NCI-H526 (cell line): ENCODE results near the gene RAB25.
"Not testable (repeated sequence)": the region's sequence is repeated elsewhere in the genome, so short reads cannot be mapped to it uniquely, and the experiment has no call there.

Experiments
- DNase-seq, 2 experiments: peaks; one replicate each; lab custom pipeline; 2025; lab: John Stamatoyannopoulos, UW

RAB25 gene

DNA sequence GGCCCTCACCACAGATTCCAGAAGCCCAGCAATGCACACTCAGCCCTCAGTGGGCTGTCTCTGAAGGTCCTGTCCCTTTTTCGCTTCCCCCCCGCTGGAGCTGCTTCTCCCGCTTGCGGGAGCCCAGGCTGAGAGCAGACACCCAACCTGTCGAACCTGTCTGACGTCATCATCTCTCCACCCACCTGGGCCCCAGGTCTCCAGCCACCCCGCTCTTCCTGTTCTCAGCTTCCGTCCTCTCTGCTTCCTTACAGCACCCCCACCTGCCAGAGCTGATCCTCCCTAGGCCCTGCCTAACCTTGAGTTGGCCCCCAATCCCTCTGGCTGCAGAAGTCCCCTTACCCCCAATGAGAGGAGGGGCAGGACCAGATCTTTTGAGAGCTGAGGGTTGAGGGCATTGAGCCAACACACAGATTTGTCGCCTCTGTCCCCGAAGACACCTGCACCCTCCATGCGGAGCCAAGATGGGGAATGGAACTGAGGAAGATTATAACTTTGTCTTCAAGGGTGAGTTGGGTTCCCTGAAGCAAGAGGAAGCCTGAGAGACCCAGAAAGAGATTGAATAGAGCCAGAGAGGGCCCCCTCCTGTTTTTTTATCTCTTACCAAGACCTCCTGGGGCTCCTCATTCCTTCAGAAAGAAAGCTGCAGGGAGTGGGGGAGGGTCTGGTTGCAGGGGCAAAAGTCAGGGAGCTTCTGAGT is at the start of gene RAB25:
RAB25 (plus strand) TSS at position 224 of the 700 bp plus-strand sequence; CDS start at position 465, 241 bp downstream.
- peak; percentile 89 to 98 for DNase-seq

- DNase-seq: no peak
Observed at GRCh38 chr1:156012051-156012817, 48.7 kb upstream of the RAB25 start.

GRCh38 chr1:156014829-156015228 is 46.1 kb upstream of the RAB25 start:
- no peak for DNase-seq

- no peak for DNase-seq
Observed at GRCh38 chr1:156019946-156020292, 41.0 kb upstream of the RAB25 start.

GRCh38 chr1:156020293-156021092 is 40.5 kb upstream of the RAB25 start, which contains the start of gene SSR2:
TSS of gene SSR2 (minus strand) at chr1:156020951. CDS start at chr1:156020167, 784 bp downstream.
- peak; percentile 96 to 99 for DNase-seq

DNA sequence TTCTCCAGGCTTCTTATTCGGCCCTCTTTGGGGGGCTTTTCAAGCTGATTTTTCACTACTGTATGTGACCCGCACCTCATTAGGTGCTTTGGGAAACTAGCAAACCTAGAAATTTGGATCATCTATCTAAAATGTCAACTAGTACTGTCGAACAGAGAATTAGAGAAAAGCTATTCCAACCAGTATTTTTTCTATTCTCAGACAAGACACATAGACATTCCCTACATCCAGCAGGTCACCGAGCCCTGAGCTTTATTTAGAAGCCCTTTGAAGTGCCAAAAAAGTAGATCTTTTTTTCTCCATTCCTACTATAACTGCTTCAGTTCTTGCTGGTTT is 39.9 kb upstream of the RAB25 start:
- DNase-seq: no peak

- no peak for DNase-seq
Observed at GRCh38 chr1:156021954-156022353, 39.0 kb upstream of the RAB25 start.

DNA sequence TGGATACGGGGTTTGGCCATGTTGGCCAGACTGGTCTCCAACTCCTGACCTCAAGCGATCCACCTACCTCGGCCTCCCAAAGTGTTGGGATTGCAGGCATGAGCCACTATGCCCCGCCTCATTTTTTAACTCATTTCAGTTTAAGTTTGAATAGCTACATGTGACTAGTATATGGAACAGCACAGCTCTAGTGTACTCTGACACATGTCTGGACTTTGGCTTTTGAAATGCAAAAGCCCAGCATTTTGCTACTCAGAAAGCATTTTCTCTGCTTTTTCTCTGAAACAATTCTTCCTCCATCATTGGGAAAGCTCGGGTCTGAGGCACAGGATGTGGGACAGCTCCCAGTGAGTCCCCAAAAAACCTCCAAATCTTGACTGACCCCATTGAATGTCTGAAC is 36.2 kb upstream of the RAB25 start:
- no peak for DNase-seq

DNA sequence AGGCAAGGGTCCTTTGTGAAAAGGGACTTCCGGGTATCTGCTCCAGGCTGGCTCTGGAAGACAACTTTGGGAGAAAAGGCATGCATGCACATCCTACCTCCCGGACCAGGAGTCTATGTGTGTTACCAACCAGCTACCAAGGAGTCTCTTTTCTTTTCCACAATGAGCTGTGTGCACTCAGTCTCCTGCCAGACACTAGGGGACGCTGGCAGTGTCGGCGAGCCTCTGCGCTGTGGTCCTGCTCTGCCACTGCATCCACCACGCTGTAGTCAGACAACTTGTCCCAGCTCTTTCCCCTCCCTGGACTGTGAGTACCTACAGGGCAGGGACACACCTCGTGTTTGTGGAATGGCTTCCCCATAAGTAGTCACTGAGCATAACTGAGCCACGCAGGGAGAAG is 35.1 kb upstream of the RAB25 start:
- peak; percentile 76 to 88 for DNase-seq

GRCh38 chr1:156026588-156026987 is 34.4 kb upstream of the RAB25 start:
- DNase-seq: no peak

- no peak for DNase-seq
Observed at GRCh38 chr1:156033011-156033410, 27.9 kb upstream of the RAB25 start.

DNA sequence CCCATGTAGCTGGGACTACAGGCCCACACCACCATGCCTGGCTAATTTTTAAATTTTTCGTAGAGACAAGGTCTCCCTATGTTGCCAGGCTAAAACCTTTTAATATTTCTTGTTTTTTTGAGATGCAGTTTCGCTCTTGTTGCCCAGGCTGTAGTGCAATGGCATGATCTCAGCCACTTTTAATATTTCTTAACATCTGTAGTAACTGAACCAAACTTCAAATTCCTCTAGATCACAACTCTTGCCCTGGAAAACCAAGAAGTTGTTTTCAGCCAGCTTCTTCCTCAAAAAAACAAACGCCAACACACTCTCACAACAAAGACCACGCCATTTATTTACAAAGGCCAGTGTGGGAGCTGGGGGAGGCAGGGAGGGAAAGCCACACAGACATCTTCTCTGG is 26.0 kb upstream of the RAB25 start:
- DNase-seq: not testable (repeated sequence)

- DNase-seq: no peak
Observed at GRCh38 chr1:156042828-156043227, 18.1 kb upstream of the RAB25 start.

- DNase-seq: no peak
Observed at GRCh38 chr1:156045076-156045475, 15.9 kb upstream of the RAB25 start.

DNA sequence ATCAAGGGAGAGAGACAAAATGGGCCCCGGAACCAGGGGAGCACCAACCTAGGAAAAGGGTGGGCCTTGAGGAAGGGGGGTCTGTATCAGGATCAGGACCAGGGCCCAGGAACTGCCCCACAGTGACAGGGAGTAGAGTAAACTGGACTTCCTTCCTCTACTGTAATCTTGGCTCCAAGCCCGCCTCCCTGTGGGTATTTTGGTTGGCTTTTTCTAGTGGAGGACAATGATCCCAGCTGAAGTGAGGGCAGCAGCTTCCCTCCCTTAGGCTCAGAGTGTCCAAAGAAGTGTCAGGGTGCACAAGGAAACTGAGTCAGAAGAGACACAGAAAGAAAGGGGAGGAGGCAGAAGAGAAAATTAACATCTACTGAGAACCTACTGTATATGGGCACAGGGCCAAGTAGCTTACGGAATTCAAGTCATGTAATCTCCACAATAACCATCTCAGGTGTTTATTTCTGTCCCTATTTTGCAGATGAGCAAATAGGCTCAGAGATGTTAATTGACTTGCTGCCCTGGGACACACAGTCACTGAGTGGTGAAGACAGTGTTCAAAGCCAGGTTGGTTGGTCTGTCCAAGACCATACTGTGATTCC is 12.2 kb upstream of the RAB25 start:
- DNase-seq: no peak

- DNase-seq: no peak
Observed at GRCh38 chr1:156050376-156050775, 10.6 kb upstream of the RAB25 start.

GRCh38 chr1:156051011-156051725 is 9.8 kb upstream of the RAB25 start:
- DNase-seq: no peak

- DNase-seq: peak; percentile 79 to 90
Observed at GRCh38 chr1:156052862-156053767, 7.8 kb upstream of the RAB25 start.

GRCh38 chr1:156053768-156054499 is 7.0 kb upstream of the RAB25 start, which contains the start of gene UBQLN4:
TSS of gene UBQLN4 (minus strand) at chr1:156053798. CDS start at chr1:156053701, 97 bp downstream.
- DNase-seq: peak; percentile 86 to 98
